ENCODE results near the gene LIN28B.
A peak's percentile ranks its signal among the peaks of the same experiment; 100 is the strongest.
"Not testable (repeated sequence)": the region's sequence is repeated elsewhere in the genome, so short reads cannot be mapped to it uniquely, and the experiment has no call there.

The LIN28B gene

DNA sequence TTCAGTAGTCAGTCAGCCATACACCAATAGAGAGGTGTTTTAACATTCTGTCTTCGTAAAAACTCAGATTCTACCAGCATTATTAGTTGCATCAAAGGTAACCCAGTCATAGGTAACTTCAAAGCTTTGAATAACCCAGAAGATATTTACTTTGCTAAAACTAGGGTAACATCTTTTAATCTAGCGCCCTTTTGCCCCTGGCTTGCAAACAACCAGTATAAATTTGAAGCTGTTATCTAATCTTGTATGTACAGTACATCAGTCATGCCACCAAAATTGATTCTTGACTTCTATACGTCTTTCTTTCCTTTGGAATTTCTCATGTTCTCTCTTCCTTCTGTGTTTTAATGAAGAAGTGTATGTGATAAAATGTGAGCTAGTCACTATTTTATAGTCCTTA is 109.3 kb downstream of the LIN28B start:
- no peak for DNase-seq (ENCODE audit: low read depth in 1 of 2, low spot score in 1 of 2)

DNA sequence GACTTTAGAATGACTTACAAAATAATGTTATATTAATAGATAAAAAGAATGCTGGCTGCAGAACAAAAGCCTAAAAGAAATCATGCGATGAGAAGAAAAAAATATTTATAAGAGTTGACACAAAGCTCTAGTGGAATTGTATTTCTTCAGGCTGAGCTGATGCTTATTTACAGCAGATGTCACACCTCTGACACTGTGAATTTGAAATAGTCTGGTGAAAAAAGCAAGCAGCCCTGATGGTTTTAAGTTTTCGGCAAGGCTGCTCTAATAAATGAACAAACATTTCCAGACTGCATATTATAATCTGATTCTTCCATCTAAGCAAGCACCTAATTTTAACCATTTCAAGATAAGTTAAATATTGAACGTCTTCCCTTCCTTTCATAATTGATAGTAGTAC is 109.9 kb downstream of the LIN28B start:
- DNase-seq (ENCODE audit: low read depth in 1 of 2, low spot score in 1 of 2) = no peak

DNA sequence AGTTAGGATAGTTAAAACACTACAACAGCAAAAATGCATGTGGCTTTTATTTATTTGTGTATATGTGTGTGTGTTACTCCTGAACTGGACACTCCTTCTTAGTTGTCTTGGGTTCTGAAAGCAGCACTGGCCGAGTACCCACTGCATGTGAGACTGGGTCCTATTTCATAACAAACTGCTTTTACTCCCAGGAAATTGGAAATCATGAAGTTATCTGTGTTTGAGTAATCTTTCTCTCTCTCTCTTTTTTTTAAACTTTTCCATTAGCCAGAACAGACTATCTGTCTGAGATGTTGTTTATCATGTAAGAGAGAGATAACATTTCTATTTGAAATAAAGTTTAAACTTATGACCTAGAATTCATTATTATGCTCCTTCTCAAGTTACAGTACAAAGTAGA is 110.4 kb downstream of the LIN28B start:
- DNase-seq (ENCODE audit: low read depth in 1 of 2, low spot score in 1 of 2) = no peak

DNA sequence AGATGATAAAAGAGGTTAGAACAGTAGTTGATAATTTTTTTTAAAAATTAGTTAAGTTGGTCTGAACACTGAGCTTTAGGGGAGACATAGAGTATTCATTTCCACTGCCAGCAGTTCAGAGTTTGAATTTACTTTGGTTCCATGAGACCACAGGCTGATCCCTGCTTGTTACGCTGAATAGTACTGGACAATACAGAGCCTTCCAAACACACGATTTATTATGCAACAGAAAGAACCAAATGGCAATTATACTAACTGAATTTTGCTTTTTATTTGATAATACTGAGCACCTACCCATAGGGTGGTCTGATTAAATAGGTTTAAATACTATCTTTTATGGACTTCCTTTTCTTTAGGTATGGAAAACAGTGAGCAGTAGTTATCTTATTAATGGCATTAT is 111.5 kb downstream of the LIN28B start:
- no peak for DNase-seq (ENCODE audit: low read depth in 1 of 2, low spot score in 1 of 2)

DNA sequence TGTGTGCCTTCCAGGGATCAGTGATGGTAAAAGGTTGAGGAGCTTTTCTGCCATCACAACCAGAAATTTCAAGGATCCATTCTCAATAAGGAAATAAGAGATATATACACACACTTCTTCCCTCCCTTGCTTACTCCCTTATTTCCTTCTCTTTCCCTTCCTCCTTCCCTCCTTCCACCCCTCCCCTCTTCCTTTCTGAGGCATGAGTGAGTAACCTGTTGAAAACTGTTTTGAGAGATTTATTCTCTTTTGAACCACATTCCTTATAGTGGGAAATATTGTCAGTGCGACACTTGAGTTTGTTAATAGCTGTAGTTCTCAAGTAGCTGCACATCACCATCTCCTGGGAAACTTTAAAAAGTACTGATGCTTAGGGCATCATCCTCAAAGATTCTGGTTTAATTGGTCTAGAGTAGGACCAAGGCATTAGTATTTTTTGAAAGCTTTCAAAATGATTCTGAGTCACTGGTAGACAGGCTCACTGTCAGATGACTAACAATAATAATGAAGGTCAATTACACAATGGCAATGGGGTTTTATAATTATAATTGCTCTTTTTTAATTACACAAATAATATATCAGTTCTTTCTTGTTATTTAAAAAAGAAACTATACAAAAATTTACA is 113.0 kb downstream of the LIN28B start:
- no peak for DNase-seq (ENCODE audit: low read depth in 1 of 2, low spot score in 1 of 2)

DNA sequence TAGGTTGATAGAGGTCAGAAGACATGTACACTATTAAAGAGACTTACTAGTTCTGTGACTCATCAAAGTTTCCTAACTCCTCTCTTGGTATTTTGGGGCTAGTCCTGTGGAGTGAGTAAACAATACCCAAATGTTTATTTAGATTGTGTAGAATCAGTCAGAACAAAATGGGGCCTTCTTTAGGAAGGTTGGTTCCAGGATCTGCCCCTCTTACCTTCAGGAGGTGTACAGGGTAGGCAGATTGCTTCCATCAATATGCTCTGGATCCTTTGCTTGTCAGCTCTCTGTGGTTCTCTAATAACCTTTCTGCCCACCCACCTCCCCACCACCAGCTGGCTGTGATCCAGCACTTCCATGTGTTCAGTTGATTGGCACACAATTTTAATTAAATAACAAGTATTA is 115.9 kb downstream of the LIN28B start:
- no peak for DNase-seq (ENCODE audit: low read depth in 1 of 2, low spot score in 1 of 2)

DNA sequence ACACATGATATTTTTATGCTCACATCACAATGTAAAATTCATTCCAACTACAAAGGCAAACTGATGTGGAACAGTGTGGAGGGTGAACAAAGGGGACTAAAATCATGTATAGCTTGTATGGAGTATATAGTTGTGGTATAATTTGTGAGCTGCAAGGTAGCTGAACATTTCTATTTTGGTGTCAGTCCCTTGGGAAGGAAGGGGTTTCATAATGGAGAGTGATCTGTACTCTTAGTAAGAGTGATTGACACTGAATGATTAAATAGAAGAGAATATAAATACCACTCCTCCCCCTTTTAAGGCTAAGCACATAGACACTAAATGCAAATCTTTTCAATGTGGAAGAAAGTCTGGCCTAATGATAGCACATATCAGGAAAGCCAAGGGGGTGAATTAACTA is 118.3 kb downstream of the LIN28B start:
- DNase-seq (ENCODE audit: low read depth in 1 of 2, low spot score in 1 of 2) = no peak

DNA sequence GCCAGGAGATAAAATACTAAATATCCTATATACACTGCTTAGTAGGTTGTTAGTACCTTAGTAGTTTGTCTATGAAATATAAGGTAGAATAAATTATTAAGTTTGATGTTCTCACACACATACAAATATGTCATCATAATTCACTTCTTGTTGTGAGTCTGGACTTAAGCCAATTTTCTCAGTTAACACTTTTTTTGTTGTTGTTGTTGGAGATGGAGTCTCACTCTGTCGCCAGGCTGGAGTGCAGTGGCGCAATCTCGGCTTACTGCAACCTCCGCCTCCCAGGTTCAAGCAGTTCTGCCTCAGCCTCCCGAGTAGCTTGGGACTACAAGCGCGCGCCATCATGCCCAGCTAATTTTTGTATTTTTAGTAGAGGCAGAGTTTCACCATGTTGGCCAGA is 119.5 kb downstream of the LIN28B start:
- not testable (repeated sequence) for DNase-seq (ENCODE audit: low read depth in 1 of 2, low spot score in 1 of 2)

DNA sequence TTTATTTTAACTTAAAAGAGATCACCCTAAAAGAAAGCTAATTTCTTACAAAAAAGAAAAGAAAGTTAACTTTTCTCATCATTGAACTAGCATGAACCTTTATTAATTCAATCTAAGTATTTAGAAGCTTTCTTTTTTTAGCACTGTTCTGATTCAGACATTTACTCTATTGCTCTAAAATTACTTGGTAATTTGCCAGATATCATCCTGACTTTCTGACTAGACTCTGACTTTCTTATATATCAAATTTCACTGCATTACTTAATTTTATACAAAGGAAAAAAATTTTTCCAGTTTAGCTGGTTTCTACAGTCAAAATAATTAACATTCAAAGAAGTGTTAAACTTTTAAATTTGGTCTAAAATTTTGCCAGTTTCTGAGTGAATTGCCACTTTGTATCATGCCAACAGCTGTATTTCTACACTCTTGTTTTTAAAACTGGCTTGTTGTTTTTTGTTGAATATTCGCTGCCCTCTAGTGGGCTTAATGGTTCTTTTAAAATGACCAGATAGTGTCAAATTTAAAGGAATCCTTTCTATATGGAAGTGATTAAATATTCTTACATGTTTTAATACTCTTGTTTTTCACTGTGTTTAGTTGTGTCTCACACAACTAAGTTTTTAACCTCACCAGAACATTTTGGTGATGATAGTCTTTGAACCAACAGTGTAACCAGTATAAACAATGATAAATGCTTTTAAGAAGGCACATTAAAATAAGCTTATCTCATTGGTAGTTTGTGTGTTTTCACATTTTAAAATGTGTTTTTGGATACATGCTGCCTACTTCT is 120.9 kb downstream of the LIN28B start:
- DNase-seq (ENCODE audit: low read depth in 1 of 2, low spot score in 1 of 2) = no peak

DNA sequence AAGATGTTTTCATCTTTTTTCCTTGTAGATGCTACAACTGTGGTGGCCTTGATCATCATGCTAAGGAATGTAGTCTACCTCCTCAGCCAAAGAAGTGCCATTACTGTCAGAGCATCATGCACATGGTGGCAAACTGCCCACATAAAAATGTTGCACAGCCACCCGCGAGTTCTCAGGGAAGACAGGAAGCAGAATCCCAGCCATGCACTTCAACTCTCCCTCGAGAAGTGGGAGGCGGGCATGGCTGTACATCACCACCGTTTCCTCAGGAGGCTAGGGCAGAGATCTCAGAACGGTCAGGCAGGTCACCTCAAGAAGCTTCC is 121.4 kb downstream of the LIN28B start:
- DNase-seq (ENCODE audit: low read depth in 1 of 2, low spot score in 1 of 2) = no peak

DNA sequence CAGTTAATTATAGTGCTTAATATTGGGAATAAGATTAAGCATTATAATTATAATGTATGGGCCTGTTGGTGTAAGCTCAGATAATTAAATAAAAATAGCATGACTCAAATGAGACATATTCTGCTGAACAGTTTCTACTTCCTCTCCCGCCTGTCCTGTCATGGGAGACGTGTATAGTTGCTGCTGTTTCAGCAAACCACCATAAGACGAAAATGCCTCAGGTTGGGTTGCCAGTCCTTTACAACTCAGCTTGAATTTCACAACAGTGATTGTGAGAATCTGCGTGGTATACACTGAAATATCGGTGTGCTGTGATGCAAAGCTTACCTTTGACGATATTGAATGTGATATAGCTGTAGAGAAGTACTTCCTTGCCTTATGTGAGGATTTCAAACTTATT is 123.4 kb downstream of the LIN28B start:
- DNase-seq (ENCODE audit: low read depth in 1 of 2, low spot score in 1 of 2) = no peak

DNA sequence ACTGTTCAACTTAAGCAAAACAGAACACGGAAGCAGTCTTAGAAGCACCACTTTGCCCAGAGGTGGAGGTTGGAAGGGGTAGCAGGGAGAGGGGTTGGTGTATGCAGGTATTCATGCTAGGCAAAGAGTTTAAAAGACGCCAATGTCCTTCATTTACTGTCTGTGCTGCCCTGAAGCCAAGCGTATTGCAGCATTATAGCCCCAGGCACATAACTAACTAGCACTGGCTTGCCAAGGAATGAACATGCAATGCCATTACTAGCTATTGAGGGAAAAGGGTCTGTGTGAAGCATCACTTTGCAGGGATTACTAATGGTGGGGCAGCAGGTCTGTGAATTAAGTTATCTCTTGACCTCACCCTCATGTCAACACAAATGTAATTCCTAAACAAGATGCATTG is 124.8 kb downstream of the LIN28B start:
- DNase-seq (ENCODE audit: low read depth in 1 of 2, low spot score in 1 of 2) = not testable (repeated sequence)

DNA sequence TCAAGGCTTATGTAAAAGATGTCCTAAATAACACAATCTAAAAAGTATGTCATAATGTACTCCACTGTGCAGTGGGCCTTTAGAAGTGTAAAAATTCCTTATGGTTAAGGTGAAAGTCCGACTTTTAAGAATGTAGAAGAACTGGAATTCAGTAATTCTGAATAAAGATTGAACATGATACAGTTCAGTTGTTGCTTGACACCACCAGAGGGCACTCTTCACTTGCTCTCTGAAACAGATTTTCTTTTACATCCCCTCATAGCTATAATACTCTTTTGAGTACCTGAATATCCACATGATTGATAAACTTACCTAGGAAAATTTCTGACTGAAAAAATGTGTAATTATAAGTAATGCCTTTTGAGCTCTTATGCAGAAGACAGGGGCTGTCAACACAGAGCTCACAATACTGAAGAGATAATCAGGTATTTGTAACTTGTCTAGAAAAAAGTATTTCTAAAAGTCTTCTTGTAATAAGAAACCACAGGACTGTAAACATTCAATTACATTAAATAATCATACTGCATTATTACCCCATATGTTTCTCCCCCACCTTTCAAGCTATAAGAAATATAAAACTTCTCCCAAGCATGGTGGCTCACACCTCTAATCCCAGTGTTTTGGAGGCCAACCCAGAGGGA is 130.8 kb downstream of the LIN28B start:
- DNase-seq (ENCODE audit: low read depth in 1 of 2, low spot score in 1 of 2) = peak in 1 of 2 donors; percentile 21

DNA sequence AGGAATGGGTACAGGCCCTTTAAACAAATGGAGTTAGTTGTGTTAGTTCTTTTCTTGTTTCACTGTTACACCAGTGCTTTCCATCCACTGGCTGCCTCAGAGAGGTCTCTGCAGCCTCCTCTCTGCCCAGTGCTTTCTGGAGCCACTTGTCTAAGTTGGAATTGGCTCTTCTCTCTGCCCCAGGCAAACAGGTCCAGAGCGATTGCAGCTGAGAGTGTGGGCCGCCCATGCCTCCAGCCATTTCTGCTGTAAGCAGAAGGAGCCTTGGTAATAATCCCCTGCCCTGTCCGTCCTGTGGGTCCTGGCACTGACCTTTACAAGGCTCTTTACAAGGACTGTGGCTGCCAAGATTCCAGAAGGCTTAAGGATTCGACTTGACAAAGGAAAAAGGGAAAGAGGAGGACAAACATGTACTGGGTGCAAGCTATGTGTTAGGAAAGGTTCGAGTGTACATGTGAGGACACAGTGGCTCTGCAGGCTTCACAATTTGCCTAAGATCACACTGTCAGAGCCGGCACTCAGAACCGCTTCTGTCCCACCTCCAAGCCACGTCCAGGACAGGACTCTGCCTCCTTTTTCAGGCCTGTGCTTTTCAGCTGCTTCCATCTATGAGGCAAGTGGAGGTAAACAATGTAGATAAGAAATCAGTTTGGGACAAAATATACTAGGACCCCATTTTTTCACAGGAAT is 134.4 kb downstream of the LIN28B start:
- no peak for DNase-seq (ENCODE audit: low read depth in 1 of 2, low spot score in 1 of 2)

DNA sequence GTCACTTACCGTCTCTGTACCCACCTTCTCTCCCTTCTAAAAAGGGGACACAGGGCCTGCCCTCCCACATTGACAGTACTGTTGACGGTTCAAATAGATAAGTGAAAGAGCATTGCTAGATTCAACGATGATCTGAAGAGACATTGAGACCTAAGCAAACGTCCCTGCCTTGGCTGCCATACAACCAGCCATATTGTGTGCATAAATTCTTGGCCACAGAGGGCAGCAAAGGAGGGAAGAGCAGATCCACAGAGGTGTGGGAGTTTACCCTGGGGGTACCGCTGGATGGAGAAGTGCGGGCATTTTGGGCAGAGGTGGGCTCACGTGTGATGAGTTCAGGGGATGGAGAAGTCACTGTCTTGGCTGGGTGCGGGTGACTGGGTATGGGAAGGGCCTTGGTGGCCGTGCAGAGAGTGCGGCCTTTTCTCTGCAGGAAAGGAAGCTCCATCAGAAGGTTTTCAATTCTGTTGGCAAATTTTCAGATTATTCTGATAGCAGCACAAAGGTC is 137.3 kb downstream of the LIN28B start:
- no peak for DNase-seq (ENCODE audit: low read depth in 1 of 2, low spot score in 1 of 2)

DNA sequence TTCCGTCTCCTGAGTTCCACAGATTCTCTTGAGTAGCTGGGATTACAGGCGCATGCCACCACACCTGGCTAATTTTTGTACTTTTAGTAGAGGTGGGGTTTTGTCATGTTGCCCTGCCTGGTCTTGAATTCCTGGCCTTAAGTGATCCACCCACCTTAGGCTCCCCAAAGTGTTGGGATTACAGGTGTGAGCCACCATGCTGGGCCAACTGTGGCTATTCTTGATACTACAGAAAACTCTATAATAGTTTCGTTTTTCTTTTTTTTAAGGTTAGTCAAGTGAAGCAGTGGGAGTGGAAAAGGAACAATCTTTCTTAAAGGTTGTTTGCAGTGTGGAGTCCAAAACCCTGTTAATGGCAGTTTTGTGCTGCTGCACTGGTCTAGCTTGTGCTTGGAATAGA is 138.2 kb downstream of the LIN28B start:
- no peak for DNase-seq (ENCODE audit: low read depth in 1 of 2, low spot score in 1 of 2)

DNA sequence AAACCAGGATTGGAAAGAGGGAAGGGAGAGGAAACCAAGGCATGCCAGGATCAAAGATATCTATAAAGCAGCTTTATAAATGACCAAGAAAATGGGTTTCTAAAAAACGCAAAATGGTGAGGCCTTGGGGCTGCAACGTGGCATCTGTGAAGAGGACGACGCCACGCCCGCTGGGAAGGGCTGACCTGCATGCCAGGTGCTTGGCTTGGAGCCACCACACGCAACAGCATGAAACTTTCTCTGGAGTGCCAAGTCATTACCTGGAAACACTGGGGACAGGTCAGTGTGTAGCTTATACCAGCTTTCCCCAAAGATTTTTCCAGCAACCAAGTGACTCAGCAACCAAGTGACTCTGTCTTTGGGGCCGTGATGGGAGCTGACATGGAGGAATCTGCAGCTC is 140.4 kb downstream of the LIN28B start:
- DNase-seq (ENCODE audit: low read depth in 1 of 2, low spot score in 1 of 2) = no peak

DNA sequence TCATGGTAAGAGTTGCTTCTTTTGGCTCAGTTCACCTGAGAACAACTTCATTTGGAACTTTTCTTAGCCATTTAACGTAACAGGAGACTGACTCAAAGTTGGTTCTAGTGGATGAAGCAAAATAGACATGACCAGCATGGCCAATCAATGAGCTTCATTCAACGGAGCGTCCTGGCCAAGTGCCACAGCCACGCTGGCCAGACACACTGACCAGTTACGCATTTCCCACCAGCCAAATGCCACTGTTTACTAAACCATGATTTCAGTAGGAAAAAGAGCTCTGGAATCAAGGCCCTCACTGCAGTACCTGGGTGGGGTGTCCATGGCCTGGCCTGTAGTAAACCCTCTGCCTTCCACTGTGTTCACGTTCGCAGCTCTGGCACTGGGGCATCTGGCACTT is 142.5 kb downstream of the LIN28B start:
- no peak for DNase-seq (ENCODE audit: low read depth in 1 of 2, low spot score in 1 of 2)

DNA sequence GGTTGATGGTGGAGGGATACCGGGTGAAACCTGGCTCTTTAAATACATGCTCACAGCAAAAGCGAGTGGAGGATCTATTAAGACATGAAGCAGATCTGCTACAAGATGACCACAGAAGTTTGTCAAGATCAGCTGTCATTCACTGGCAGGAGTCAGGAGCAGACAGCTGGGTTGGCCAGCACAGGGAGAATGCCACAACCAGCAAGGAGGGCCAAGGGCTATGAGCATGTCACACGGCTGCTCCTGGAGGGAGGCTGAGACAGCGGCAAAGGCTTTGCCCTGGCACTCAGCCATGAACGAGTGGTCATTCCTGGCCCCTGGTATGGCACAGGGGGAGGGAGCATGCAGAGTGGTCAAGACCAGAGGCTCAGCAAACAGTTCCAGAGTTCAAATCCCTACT is 145.3 kb downstream of the LIN28B start:
- DNase-seq (ENCODE audit: low read depth in 1 of 2, low spot score in 1 of 2) = no peak

DNA sequence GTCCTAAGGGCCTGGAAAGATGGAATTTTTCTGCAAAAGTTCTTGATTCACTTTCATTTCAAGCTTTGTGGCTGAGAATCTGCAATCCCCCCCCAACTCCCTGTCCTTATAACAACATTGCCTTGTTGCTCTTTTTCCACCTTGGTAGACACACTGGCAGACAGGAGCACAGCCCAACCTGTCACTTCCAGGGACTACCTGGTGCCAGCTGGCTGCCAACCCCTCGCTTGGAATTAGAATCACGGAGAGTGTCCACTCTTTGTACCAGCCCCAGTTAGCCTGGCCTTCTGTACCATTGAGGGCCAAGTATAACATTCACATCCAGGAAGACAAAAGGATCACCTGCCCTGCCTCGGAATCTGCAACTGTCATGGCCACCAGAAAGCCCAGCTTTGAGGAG is 148.2 kb downstream of the LIN28B start:
- DNase-seq (ENCODE audit: low read depth in 1 of 2, low spot score in 1 of 2) = no peak

DNA sequence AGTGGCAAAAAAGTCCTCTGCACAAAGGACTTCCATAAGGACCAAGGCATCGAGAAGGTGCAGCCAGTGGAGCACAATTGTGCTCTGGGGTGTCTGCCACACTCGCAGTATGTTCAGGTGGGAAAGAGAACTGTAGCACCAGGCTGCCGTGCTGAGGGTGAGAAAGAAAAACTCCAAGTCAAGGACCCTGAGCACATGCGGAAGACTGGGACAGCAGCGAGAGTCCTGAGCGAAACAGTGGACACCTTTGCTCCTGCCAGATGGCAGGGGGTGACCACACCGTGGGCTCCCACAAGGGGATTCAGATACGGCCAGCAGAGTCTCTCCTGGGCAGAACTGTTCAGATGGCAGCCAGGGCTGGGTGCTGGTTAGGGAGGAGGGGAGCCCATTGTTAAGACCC is 149.4 kb downstream of the LIN28B start:
- no peak for DNase-seq (ENCODE audit: low read depth in 1 of 2, low spot score in 1 of 2)

DNA sequence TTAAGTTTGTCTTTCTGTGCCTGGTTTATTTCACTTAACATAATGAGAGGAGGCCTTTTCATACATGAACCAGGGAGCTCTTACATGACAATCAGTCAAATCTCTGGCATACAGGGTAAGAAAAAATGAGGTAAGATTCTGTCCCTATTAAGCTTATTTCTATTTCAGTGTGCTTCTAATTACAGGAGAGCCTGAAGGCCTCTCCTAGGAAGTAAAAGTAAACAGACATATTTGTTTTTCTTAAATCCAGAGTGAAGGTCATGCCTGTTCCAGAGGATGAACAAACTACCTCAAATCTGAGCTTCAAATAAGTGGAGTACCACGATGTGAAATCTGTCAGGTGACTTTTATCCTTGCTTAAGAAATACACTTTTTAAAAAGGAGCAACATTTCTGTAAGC is 150.3 kb downstream of the LIN28B start:
- DNase-seq (ENCODE audit: low read depth in 1 of 2, low spot score in 1 of 2) = no peak
